ENCODE results near the gene LRRC8E. TPM values are rescaled to one million over a fixed set of nuclear protein-coding genes. Genes with fewer than 3 reads are reported as not detected.
A peak's percentile ranks its signal among the peaks of the same experiment; 100 is the strongest.

Gene LRRC8E
- total RNA-seq, 1 donor = 10.5 TPM

DNA sequence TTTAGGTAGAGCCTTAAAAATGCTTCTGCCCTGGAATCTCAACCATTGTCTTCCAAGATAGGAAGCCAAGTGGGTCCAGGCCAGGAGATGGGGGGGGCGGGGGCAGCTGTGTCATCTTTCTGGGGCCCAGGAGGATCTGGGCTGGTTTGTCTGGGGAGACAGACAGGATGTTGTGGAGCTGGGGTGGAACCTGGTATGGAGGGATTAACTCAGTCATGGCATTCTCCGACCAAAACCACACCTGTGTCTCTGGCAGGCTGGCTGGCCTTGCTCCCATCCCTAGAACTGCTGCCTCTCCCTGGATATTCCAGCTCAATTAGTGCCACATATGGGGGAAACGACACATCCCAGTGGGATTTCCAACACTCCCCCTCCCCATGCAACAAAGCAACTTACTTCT, 12.6 kb downstream of the LRRC8E start:
- no peaks in the 10 kb centered on the region for H3K9me3 ChIP-seq (ENCODE audit: low read depth, low read length)
- no peak overlapping the region for H2AFZ ChIP-seq (ENCODE audit: low read length)
- TF ChIP-seq, protein P1, sequence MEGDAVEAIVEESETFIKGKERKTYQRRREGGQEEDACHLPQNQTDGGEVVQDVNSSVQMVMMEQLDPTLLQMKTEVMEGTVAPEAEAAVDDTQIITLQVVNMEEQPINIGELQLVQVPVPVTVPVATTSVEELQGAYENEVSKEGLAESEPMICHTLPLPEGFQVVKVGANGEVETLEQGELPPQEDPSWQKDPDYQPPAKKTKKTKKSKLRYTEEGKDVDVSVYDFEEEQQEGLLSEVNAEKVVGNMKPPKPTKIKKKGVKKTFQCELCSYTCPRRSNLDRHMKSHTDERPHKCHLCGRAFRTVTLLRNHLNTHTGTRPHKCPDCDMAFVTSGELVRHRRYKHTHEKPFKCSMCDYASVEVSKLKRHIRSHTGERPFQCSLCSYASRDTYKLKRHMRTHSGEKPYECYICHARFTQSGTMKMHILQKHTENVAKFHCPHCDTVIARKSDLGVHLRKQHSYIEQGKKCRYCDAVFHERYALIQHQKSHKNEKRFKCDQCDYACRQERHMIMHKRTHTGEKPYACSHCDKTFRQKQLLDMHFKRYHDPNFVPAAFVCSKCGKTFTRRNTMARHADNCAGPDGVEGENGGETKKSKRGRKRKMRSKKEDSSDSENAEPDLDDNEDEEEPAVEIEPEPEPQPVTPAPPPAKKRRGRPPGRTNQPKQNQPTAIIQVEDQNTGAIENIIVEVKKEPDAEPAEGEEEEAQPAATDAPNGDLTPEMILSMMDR (IDR thresholded peaks at IDR 0.05; ENCODE audit: extremely low read depth, low read depth, low read length) = no peak
- no peak overlapping the region for H3K4me3 ChIP-seq (ENCODE audit: insufficient read depth, low read length)
- no peaks in the 10 kb centered on the region for H3K27me3 ChIP-seq (ENCODE audit: insufficient read depth, low read length)
- peak; percentile 11 for DNase-seq (ENCODE audit: insufficient read length, low spot score, missing footprints)
- H3K4me1 ChIP-seq (ENCODE audit: insufficient read depth, low read length) = peaks cover 16% of the 10 kb centered on the region
- H3K4me2 ChIP-seq (ENCODE audit: insufficient read depth, low read length) = no peak overlapping the region
- H3K79me2 ChIP-seq (ENCODE audit: insufficient read depth, low read length) = peaks cover 26% of the 10 kb centered on the region
- H3K27ac ChIP-seq (ENCODE audit: low read depth, low read length) = no peak overlapping the region
- peaks cover 16% of the 10 kb centered on the region for H4K20me1 ChIP-seq (ENCODE audit: insufficient read depth, low read length)
- peaks cover 9% of the 10 kb centered on the region for H3K36me3 ChIP-seq (ENCODE audit: insufficient read depth, low read length)

DNA sequence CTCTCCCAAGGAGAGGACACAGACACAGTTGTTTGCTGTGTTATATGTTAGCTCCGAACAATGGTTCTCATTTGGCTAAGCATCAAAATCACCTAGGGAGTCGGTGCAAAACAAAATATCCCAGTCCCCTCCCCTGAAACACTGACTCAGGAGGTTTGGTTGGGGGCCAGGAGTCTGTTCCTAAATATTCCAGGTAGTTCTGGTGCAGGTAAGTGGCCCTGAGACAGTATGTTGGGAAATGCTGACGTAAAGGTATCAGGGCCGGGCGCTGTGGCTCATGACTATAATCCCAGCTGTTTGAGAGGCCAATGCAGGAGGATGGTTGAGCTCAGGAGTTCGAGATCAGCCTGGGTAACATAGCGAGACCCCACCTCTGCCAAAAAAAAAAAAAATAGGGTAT, 13.0 kb downstream of the LRRC8E start:
- peaks cover 20% of the 10 kb centered on the region for H4K20me1 ChIP-seq (ENCODE audit: insufficient read depth, low read length)
- peaks cover 9% of the 10 kb centered on the region for H3K36me3 ChIP-seq (ENCODE audit: insufficient read depth, low read length)
- H3K79me2 ChIP-seq (ENCODE audit: insufficient read depth, low read length) = peaks cover 30% of the 10 kb centered on the region
- H3K27me3 ChIP-seq (ENCODE audit: insufficient read depth, low read length) = no peaks in the 10 kb centered on the region
- H3K4me1 ChIP-seq (ENCODE audit: insufficient read depth, low read length) = peaks cover 16% of the 10 kb centered on the region
- no peak overlapping the region for H3K27ac ChIP-seq (ENCODE audit: low read depth, low read length)
- no peaks in the 10 kb centered on the region for H3K9me3 ChIP-seq (ENCODE audit: low read depth, low read length)
- peak; percentile 10 for DNase-seq (ENCODE audit: insufficient read length, low spot score, missing footprints)
- no peak overlapping the region for H3K4me2 ChIP-seq (ENCODE audit: insufficient read depth, low read length)
- H2AFZ ChIP-seq (ENCODE audit: low read length) = no peak overlapping the region
- no peak overlapping the region for H3K4me3 ChIP-seq (ENCODE audit: insufficient read depth, low read length)
- TF ChIP-seq, protein P1 (IDR thresholded peaks at IDR 0.05; ENCODE audit: extremely low read depth, low read depth, low read length) = no peak

DNA sequence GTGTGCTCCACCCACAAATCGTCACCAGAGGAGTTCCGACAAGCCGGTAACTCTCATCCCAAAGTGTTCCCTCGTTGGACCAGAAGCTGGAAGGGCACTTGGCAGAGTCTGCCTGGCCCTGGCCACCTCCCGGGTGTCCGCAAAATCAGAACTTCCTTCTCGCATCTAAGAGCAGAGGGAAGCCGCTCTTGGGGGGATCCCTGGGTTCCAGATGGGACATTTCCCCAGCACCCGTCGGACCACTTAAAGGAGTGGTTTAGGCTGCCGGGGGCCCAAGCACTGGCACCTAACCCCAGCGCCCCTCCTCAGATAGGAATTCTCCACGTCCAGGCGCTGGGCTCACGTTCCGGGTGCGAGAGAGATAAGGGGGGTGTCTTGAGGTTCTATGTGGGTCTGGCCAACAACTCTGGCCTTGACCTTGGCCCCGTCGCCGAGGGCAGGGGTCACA, 14.5 kb downstream of the LRRC8E start:
- TF ChIP-seq, protein P1 (IDR thresholded peaks at IDR 0.05; ENCODE audit: extremely low read depth, low read depth, low read length) = no peak
- Histone ChIP-seq H2AFZ (ENCODE audit: low read length) (peak overlapping the region; percentile 91), H3K27ac (ENCODE audit: low read depth, low read length) (peak overlapping the region; percentile 68), H3K27me3 (ENCODE audit: insufficient read depth, low read length) (no peaks in the 10 kb centered on the region), H3K4me3 (ENCODE audit: insufficient read depth, low read length) (peak overlapping the region; percentile 94), H3K4me1 (ENCODE audit: insufficient read depth, low read length) (peaks cover 16% of the 10 kb centered on the region), H3K36me3 (ENCODE audit: insufficient read depth, low read length) (peaks cover 9% of the 10 kb centered on the region), H3K79me2 (ENCODE audit: insufficient read depth, low read length) (peaks cover 41% of the 10 kb centered on the region), H3K4me2 (ENCODE audit: insufficient read depth, low read length) (peak overlapping the region; percentile 89), H3K9me3 (ENCODE audit: low read depth, low read length) (no peaks in the 10 kb centered on the region), H4K20me1 (ENCODE audit: insufficient read depth, low read length) (peaks cover 31% of the 10 kb centered on the region)
- peak; percentile 89 for DNase-seq (ENCODE audit: insufficient read length, low spot score, missing footprints)

DNA sequence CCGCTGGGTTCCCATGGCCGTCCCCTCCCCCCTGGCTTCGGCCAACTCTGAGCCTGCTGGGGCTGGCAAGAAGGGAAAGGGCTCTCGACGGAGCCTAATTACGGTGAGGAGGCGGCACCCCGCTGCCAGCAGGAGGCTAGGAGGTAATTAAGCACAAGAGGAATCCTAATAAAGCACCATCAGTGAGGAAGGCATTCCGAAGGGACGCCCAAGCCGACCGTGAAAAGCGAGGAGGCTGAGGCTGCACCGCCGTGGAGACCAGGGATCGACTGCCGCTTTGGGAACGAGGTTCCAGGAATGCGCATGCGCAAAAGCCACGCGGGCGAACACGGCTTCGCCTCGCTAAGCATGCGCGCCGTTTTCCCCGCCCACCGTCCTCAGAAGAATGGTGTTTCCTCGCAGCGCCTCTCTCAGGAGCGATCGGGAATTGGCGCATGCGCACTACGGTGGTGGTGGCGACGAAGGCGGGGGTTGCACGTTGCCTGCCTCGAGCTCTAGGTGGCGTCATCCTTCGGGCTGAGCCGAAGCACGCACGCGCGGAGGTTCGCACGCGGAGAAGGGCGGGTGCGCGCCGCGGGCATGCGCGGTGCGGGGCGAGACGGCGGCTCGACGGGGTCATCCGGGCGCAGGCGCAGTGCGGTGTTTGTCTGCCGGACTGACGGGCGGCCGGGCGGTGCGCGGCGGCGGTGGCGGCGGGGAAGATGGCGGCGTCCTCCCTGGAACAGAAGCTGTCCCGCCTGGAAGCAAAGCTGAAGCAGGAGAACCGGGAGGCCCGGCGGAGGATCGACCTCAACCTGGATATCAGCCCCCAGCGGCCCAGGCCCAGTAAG, 15.1 kb downstream of the LRRC8E start, which contains the start of gene MAP2K7:
Gene MAP2K7, plus strand, starts transcription at position 634 of the 830 bp plus-strand sequence. Its CDS starts 68 bp downstream, at position 702.
- peak within 1 kb of the TSS; percentile 98 for H3K4me2 ChIP-seq (ENCODE audit: insufficient read depth, low read length)
- peaks cover 16% of the 10 kb centered on the region for H3K4me1 ChIP-seq (ENCODE audit: insufficient read depth, low read length)
- peaks cover 47% of the 10 kb centered on the region for H3K79me2 ChIP-seq (ENCODE audit: insufficient read depth, low read length)
- no peaks in the 10 kb centered on the region for H3K9me3 ChIP-seq (ENCODE audit: low read depth, low read length)
- peaks cover 9% of the 10 kb centered on the region for H3K36me3 ChIP-seq (ENCODE audit: insufficient read depth, low read length)
- TF ChIP-seq, protein P1 (IDR thresholded peaks at IDR 0.05; ENCODE audit: extremely low read depth, low read depth, low read length) = peak; percentile 58
- H4K20me1 ChIP-seq (ENCODE audit: insufficient read depth, low read length) = peaks cover 31% of the 10 kb centered on the region
- peak; percentile 100 for DNase-seq (ENCODE audit: insufficient read length, low spot score, missing footprints)
- H3K27me3 ChIP-seq (ENCODE audit: insufficient read depth, low read length) = no peaks in the 10 kb centered on the region
- H3K4me3 ChIP-seq (ENCODE audit: insufficient read depth, low read length) = peak within 1 kb of the TSS; percentile 94
- peak within 1 kb of the TSS; percentile 80 for H3K27ac ChIP-seq (ENCODE audit: low read depth, low read length)
- peak within 1 kb of the TSS; percentile 91 for H2AFZ ChIP-seq (ENCODE audit: low read length)

Measured in osteoblast (primary cell).